K562 (cell line): ENCODE data around the gene LBP. TPM values are rescaled to one million over a fixed set of nuclear protein-coding genes. Genes with fewer than 3 reads are reported as not detected.
A peak's percentile ranks its signal among the peaks of the same experiment; 100 is the strongest.

Experiments used
- KLF1 ChIP-seq: fragments of 450-650 bp; IDR thresholded peaks from 2 replicates; pipeline ENCODE4 v1.6.1; 2016; ENCODE audit warnings: missing genetic modification characterization, missing compliant biosample characterization
- MNT ChIP-seq, 2 experiments: fragments of 450-650 bp; conservative IDR thresholded peaks; 2 replicates each; pipeline ENCODE4 v1.6.1; 2017; ENCODE audit warnings: mild to moderate bottlenecking in 2 of 2, moderate library complexity in 2 of 2
- MYC ChIP-seq, 2 experiments: fragments of 250-450 bp in 1 of 2; sonication (Bioruptor Pico) in 1 of 2; IDR thresholded peaks; 2 replicates each; pipeline versions ENCODE4 v1.5.1 to v1.6.1; 2012 to 2021; ENCODE audit warnings: low read depth in 2 of 2, borderline replicate concordance in 1 of 2, improper control_type of control experiment in 1 of 2, low read length in 1 of 2, mild to moderate bottlenecking in 1 of 2, moderate library complexity in 1 of 2
- RAD21 ChIP-seq, 2 experiments: fragments of 250-450 bp in 1 of 2; fragments of 450-650 bp in 1 of 2; sonication (Bioruptor Pico) in 1 of 2; formaldehyde crosslinking in 1 of 2; IDR thresholded peaks in 1 of 2; conservative IDR thresholded peaks in 1 of 2; 2 replicates each; pipeline versions ENCODE4 v1.4.0 to v1.8.0; 2020 to 2022; ENCODE audit warnings: mild to moderate bottlenecking in 2 of 2, moderate library complexity in 1 of 2
- ZBTB40 ChIP-seq, 2 experiments: fragments of 450-650 bp in 1 of 2; sonication (generic) in 1 of 2; formaldehyde crosslinking in 1 of 2; IDR thresholded peaks; 2 replicates each; pipeline versions ENCODE4 v1.7.1 to v1.9.0; 2016 to 2022; ENCODE audit warnings: inconsistent platforms in 1 of 2, mild to moderate bottlenecking in 1 of 2, missing genetic modification reagents in 1 of 2
- ZNF707 ChIP-seq: fragments of 250-450 bp; sonication (Bioruptor Pico); conservative IDR thresholded peaks from 2 replicates; pipeline ENCODE4 v1.8.0; 2022; ENCODE audit warnings: inconsistent platforms, mild to moderate bottlenecking, moderate library complexity
- polyA plus RNA-seq, 8 experiments: library from polyadenylated mRNA; depleted of rRNA in 4 of 8; stranded (reverse) in 5 of 8; unstranded in 3 of 8; fragments of >200 nt; fragmentation: Nextera tagmentation in 2 of 8; fragmentation: Illumina TruSeq in 1 of 8; extraction: Ambion mirVana in 2 of 8; extraction: Trizol in 1 of 8; gene quantifications; 2 replicates each; pipeline versions ENCODE4 v1.2.1 to v1.2.3, GENCODE V29; 2011 to 2014; ENCODE audit warnings: inconsistent platforms in 1 of 8, missing spikeins in 1 of 8
- total RNA-seq, 7 experiments: library from RNA; depleted of rRNA in 6 of 7; stranded (reverse); fragments of >200 nt in 6 of 7; fragmentation: Illumina TruSeq in 2 of 7; extraction: Trizol in 2 of 7; gene quantifications; 2 replicates each; pipeline versions ENCODE4 v1.2.1 to v1.2.3, GENCODE V29; 2011 to 2021; ENCODE audit warnings: low replicate concordance in 1 of 7
- TF ChIP-seq, protein P1 (sequence below): sonication (generic); formaldehyde crosslinking; IDR thresholded peaks from 2 replicates; pipeline ENCODE4 v1.8.0; 2023; ENCODE audit warnings: missing genetic modification reagents, mild to moderate bottlenecking, borderline replicate concordance

The LBP gene
- total and polyA plus RNA-seq, 9 of the 15 experiments (the other 6 are each of a cell fraction or from before 2014, with no cell fraction given), result 0.06 to 0.31 (median 0.09) TPM; not detected in 3

- TF ChIP-seq ZBTB40 (IDR thresholded peaks at IDR 0.05) (no peak), ZBTB40 (CRISPR knock-in tag; IDR thresholded peaks at IDR 0.05) (no peak), ZNF707 (CRISPR knock-in tag) (no peak), KLF1 (tag) (no peak), RAD21 (CRISPR knock-in tag; conservative IDR thresholded peaks at IDR 0.05 in 1 of 2, IDR thresholded peaks at IDR 0.05 in 1 of 2) (peak in 1 of 2 experiments; percentile 58; a peak in 2 of 4 replicates), MYC (IDR thresholded peaks at IDR 0.05; ENCODE audit: low read depth, low read length) (0 out of 2 replicates have a peak, but pooled peaks have one; percentile 34), MYC (CRISPR knock-in tag; IDR thresholded peaks at IDR 0.05; ENCODE audit: borderline replicate concordance, low read depth) (no peak), MNT (conservative IDR thresholded peaks at IDR 0.05) (0 out of 4 replicates have a peak, but pooled peaks of 1 of the 2 experiments have one; percentile 31)
- TF ChIP-seq, protein P1, sequence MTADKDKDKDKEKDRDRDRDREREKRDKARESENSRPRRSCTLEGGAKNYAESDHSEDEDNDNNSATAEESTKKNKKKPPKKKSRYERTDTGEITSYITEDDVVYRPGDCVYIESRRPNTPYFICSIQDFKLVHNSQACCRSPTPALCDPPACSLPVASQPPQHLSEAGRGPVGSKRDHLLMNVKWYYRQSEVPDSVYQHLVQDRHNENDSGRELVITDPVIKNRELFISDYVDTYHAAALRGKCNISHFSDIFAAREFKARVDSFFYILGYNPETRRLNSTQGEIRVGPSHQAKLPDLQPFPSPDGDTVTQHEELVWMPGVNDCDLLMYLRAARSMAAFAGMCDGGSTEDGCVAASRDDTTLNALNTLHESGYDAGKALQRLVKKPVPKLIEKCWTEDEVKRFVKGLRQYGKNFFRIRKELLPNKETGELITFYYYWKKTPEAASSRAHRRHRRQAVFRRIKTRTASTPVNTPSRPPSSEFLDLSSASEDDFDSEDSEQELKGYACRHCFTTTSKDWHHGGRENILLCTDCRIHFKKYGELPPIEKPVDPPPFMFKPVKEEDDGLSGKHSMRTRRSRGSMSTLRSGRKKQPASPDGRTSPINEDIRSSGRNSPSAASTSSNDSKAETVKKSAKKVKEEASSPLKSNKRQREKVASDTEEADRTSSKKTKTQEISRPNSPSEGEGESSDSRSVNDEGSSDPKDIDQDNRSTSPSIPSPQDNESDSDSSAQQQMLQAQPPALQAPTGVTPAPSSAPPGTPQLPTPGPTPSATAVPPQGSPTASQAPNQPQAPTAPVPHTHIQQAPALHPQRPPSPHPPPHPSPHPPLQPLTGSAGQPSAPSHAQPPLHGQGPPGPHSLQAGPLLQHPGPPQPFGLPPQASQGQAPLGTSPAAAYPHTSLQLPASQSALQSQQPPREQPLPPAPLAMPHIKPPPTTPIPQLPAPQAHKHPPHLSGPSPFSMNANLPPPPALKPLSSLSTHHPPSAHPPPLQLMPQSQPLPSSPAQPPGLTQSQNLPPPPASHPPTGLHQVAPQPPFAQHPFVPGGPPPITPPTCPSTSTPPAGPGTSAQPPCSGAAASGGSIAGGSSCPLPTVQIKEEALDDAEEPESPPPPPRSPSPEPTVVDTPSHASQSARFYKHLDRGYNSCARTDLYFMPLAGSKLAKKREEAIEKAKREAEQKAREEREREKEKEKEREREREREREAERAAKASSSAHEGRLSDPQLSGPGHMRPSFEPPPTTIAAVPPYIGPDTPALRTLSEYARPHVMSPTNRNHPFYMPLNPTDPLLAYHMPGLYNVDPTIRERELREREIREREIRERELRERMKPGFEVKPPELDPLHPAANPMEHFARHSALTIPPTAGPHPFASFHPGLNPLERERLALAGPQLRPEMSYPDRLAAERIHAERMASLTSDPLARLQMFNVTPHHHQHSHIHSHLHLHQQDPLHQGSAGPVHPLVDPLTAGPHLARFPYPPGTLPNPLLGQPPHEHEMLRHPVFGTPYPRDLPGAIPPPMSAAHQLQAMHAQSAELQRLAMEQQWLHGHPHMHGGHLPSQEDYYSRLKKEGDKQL, result no peak
Measured at GRCh38 chr20:38338849-38339520, 7.3 kb upstream of the LBP start (continued).
